ENCODE measurements around the gene COL17A1.

Gene COL17A1

GRCh38 chr10:104098358-104098925, 12.8 kb upstream of the COL17A1 start:
- peak; percentile 66 for DNase-seq (ENCODE audit: low read depth)

- no peak for DNase-seq (ENCODE audit: low read depth)
Observed at GRCh38 chr10:104096692-104097091, 11.0 kb upstream of the COL17A1 start.

GRCh38 chr10:104092749-104093148, 7.1 kb upstream of the COL17A1 start:
- DNase-seq (ENCODE audit: low read depth): no peak

DNA sequence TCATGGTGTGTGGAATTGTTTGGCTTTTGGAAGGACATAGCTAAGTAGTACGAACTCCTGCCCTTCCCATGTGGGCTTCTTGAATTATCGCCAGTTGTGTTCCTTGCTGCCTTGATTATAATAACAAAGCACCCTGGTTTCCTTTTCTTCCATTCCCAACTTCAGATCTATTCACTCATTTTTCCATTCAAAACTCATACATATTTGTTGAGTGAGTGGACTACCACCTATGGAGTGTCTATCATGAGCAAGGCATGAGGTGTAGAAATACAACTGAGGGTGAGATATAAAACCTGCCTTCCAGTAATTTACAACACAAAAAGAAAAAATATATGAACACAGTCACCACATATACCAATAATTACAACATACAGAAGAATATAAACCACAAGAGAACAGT, 4.9 kb upstream of the COL17A1 start:
- peak; percentile 18 for DNase-seq (ENCODE audit: low read depth)

DNA sequence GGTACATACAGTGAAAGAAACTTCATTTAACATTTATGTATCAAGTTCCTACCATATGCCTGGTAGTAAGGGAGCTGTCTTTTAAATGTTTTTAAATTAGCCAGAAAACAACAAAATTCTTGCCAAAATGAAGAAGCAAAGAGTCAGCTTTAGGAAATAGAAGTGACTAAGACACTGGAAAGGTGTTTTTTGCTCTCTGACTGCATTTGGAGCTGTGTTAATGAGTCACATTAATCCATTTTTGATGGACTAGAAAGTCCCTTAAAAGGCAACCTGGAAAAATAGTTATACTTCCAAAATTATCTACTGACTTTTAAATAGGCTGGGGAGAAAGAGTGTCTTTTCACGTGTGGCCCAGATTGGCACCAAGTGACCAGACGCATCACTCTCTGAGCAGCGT, 3.9 kb upstream of the COL17A1 start:
- no peak for DNase-seq (ENCODE audit: low read depth)

- DNase-seq (ENCODE audit: low read depth): no peak
Observed at GRCh38 chr10:104088239-104088638, 2.6 kb upstream of the COL17A1 start.

- no peak for DNase-seq (ENCODE audit: low read depth)
Observed at GRCh38 chr10:104084482-104085142, 1.1 kb downstream of the COL17A1 start.

DNA sequence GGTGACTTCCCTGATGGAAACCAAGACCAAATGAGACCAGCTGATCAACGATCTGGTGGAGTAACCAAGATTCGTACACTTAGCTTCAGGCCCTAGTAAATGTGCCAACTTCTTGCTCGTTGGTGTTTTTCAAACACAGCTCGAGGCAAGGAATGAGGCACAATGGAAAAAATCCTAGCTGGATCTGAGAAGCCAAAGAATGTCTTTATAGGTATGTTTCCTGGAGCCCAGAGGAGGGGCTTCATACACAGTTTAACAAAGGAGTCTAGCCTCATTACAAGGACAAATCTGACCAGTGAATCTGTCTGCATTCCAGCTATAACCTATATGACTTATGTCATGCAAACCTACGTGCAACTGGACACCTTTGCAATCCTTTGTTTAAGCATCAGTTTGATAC, 3.7 kb downstream of the COL17A1 start:
- no peak for DNase-seq (ENCODE audit: low read depth)

DNA sequence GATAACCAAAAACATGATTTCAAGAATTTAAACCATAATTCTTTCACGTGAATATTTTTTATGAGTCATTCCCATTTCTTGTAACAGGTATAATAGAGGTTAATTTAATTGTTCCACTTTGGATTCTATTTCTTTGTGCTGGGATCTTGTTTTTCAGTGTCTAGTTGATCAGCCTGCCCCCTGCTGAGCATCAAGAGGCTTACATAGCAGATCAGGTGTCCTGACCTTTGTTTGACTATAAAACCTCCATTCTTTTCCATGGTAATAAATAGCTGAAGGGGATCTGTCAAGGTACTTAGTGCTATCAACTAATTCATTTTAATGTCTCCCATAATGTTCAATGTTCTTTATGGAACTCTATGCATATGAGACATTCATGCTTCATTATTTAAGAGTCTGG, 4.9 kb downstream of the COL17A1 start:
- DNase-seq (ENCODE audit: low read depth): peak; percentile 44

DNA sequence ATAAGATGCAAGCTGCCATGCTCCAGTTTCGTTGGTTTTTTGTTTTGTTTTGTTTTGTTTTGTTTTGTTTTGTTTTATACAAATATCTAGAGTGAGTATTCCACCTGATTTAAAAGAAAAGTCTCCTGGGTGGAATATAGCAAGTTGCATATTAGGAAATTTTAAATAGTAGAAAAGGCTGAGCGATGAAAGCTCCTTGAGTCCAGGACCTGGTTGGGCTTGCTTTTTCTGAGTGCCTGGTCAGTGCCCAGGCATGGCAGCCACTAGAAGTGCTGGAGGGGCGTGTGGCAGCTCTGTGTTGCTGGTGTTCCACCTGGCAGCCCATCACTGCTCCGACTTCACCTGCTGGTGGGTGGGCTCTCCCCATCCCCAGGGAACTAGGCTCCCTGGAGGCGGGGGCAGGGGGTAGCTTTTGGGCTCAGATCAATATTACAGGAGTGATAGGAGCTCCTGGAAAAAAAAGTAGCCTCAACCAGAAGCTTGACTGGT, 8.0 kb downstream of the COL17A1 start:
- DNase-seq (ENCODE audit: low read depth): no peak

GRCh38 chr10:104077247-104077646, 8.4 kb downstream of the COL17A1 start:
- no peak for DNase-seq (ENCODE audit: low read depth)

DNA sequence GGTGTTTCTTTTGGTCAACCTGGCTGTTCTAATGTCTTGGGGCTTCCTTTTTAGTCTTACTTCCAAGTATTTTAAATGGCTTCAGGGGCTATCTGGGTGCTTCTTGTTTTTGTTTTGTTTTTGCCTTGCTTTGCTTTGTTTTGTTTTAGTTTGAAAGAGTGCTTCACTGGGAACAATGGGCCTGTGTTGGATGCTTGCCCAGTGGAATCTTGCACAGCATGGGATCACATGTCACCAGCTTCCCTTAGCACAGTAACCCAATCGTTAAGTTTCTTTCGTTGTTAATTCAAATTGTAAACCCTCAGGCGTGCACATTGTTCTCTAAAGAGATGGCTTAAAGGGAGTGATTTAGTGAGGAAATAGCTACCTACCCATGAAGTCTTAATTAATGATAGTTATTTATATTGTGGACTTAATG, 8.9 kb downstream of the COL17A1 start:
- peak; percentile 43 for DNase-seq (ENCODE audit: low read depth)

DNA sequence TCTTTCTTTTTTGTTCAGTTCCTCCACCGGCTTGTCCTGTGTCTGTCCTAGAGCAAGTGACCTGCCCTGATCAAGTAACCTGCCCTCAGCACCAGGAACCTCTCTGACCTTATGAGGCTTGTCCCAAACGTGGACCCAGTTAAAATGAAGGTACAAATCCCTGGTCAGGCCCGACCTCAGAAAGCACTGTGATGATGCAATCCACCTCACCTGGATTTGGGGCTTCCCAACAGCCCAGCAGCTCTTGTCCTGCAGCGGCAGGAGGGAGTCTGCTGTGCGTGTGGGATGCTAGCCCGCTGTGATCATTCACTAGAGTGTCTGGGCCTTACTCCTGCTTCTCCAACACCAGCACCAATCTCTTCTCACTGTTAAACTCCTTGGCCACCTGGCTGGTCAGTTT, 11.2 kb downstream of the COL17A1 start:
- no peak for DNase-seq (ENCODE audit: low read depth)

DNA sequence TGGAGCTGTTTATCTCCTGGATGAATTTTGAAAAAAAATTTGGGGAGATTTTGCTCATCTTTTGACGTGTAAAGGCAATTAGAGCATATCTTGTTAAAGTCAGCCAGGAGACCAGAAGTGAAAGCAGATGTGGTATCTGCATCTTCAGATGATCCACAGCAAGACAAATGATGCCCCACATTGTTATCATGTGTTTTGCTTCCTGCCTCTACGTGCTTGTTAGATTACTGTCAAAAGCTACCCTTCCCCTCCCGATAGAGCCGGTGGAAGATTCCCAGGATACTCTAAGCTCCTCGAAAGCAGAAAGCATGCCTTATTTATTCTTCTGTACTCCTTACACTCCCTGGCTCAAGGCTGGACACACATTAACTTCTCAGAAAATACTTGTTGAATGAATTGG, 12.9 kb downstream of the COL17A1 start:
- DNase-seq (ENCODE audit: low read depth): no peak

DNA sequence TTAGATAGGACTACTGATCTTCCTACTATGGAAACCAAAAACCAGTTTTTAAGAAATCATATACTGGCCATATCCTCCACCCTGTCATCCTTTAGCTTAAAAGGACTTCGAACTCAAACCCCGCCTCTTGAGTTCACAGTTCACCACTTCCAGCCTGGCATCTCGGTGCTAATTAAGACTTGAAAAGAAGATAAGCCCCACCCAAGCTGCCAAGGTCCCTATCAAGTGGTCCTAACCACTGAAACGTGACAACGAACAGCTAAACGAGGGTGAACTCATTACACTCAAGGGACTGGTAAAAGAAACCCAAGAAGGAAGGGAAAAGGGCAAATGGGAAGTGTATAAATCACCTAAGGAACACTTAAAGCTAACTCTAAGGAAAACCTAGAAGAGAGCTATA, 16.1 kb downstream of the COL17A1 start:
- DNase-seq (ENCODE audit: low read depth): no peak

GRCh38 chr10:104067525-104067924, 18.2 kb downstream of the COL17A1 start:
- no peak for DNase-seq (ENCODE audit: low read depth)

DNA sequence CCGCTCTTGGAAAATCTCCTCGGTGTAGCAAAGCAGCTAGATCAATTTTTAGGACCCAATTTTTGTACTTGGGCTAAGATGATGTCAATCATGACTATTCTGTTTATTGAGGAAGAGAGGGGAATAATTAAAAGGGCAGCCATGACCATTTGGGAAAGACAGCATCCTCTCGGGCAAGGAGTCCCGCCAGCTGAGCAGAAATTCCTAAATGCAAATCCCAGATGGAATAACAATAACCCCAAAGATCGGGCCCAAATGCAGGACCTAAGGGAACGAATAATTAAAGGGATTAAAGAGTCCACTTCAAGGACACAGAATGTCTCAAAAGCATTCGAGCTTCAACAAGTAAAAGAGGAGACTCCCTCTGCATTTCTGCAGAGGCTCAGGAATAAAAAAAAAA, 18.7 kb downstream of the COL17A1 start:
- no peak for DNase-seq (ENCODE audit: low read depth)

DNA sequence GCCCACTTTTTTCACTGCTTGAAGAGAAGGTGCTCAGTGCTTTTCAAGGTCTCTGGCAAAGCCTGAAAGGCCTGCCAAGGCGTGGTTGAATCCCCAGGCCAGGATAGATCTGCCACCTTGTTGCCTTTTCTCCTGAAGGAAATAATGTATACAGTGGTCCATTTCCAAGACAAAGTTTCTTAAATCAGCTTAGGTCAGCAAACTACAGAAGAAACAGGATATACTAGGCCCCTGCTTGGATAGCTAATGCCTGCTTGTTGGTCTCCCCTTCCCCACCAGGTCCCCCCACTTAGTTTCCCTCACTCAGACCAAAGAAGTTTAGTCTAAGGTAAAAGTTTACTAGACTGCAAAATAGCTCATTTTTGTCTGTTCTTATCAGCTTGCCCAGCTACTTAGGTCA, 19.9 kb downstream of the COL17A1 start:
- DNase-seq (ENCODE audit: low read depth): no peak

- no peak for DNase-seq (ENCODE audit: low read depth)
Observed at GRCh38 chr10:104061196-104061595, 24.5 kb downstream of the COL17A1 start.

- no peak for DNase-seq (ENCODE audit: low read depth)
Observed at GRCh38 chr10:104059364-104059763, 26.3 kb downstream of the COL17A1 start.

- DNase-seq (ENCODE audit: low read depth): no peak
Observed at GRCh38 chr10:104057717-104058116, 28.0 kb downstream of the COL17A1 start.

GRCh38 chr10:104056619-104057273, 28.9 kb downstream of the COL17A1 start:
- no peak for DNase-seq (ENCODE audit: low read depth)

DNA sequence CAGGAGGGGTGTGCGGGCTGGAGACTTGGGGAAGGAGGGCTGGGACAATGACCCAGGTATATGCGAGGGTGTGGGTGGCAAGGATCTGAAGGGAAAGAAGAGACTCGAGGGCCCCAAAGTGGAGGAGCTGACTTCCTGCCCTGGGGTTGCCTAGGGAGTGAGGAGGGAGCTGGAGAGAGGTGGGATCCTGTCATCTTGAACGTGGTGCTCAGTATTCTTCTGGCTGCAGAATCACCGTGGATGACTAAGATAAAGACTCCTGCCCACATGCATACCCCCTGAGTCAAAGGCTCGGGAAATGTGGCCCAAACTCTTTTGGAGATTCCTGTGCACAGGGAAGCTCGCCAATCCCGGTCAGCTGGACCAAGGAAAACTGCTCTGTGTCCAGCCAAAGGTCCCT, 31.2 kb downstream of the COL17A1 start:
- peak; percentile 36 for DNase-seq (ENCODE audit: low read depth)

- no peak for DNase-seq (ENCODE audit: low read depth)
Observed at GRCh38 chr10:104053201-104053600, 32.5 kb downstream of the COL17A1 start.

Measured in iris pigment epithelial cell (primary cell).